Peyer's patch (tissue), 4 donors: ENCODE data around the gene TMC1. TPM values are rescaled to one million over a fixed set of nuclear protein-coding genes. Genes with fewer than 3 reads are reported as not detected.

ENCODE experiments used
- DNase-seq, 3 donors: peaks; one replicate each; pipeline ENCODE4 v3.0.0-alpha.2; 2017 to 2019
- H3K27ac ChIP-seq, 4 donors: fragments of 200-600 bp; sonication (generic); one replicate each; pipeline ENCODE4 v1.5.1; 2016 to 2019
- H3K27me3 ChIP-seq, 2 donors: fragments of 200-600 bp; sonication (generic); one replicate each; pipeline ENCODE4 v1.5.1; 2019
- H3K36me3 ChIP-seq, 3 donors: fragments of 200-600 bp; sonication (generic); one replicate each; pipeline ENCODE4 v1.5.1; 2016 to 2019
- H3K4me1 ChIP-seq, 4 donors: fragments of 200-600 bp; sonication (generic); one replicate each; pipeline ENCODE4 v1.5.1; 2016 to 2019
- H3K4me3 ChIP-seq, 4 donors: fragments of 200-600 bp; sonication (generic); 1 replicate in 3 of 4; 2 replicates in 1 of 4; pipeline ENCODE4 v1.5.1; 2016 to 2019; ENCODE audit warnings: mild to moderate bottlenecking in 1 of 4
- H3K9me3 ChIP-seq, 4 donors: fragments of 200-600 bp; sonication (generic); one replicate each; pipeline ENCODE4 v1.5.1; 2016 to 2019; ENCODE audit warnings: mild to moderate bottlenecking in 1 of 4
- CTCF ChIP-seq, 6 experiments: fragments of 450-650 bp in 4 of 6; fragments of 200-600 bp in 2 of 6; sonication (generic) in 1 of 6; IDR thresholded peaks; one replicate each; pipeline ENCODE4 v1.5.1; 2017 to 2019; ENCODE audit warnings: antibody characterized with exemption in 6 of 6, mild to moderate bottlenecking in 3 of 6, moderate library complexity in 1 of 6
- POLR2A ChIP-seq, 2 donors: fragments of 450-650 bp; IDR thresholded peaks; one replicate each; pipeline ENCODE4 v1.5.1; 2017; ENCODE audit warnings: antibody characterized with exemption in 2 of 2, mild to moderate bottlenecking in 2 of 2, moderate library complexity in 2 of 2
- total RNA-seq, 4 donors: library from RNA; depleted of rRNA; stranded (reverse); fragments of >200 nt; gene quantifications; one replicate each; pipeline ENCODE4 v1.1.0, GENCODE V29; 2016

TMC1 gene
- total RNA-seq, 4 donors from 2014 or later = not detected

GRCh38 chr9:72588336-72588735, 66.9 kb downstream of the TMC1 start:
- TF ChIP-seq CTCF (IDR thresholded peaks at IDR 0.05) (no peak), POLR2A (IDR thresholded peaks at IDR 0.05) (no peak)
- Histone ChIP-seq H3K27me3 (no peaks in the 10 kb centered on the region), H3K4me1 (peaks cover 0 to 36% (median 0%) of the 10 kb centered on the region in 4 donors), H3K27ac (no peak overlapping the region), H3K9me3 (no peaks in the 10 kb centered on the region), H3K36me3 (no peaks in the 10 kb centered on the region), H3K4me3 (no peak overlapping the region)
- DNase-seq = no peak

- Histone ChIP-seq H3K4me1 (peaks cover 0 to 36% (median 0%) of the 10 kb centered on the region in 4 donors), H3K27me3 (no peaks in the 10 kb centered on the region), H3K4me3 (no peak overlapping the region), H3K27ac (peak overlapping the region in 3 of 4 donors; percentile 30 to 79 (median 62)), H3K9me3 (no peaks in the 10 kb centered on the region), H3K36me3 (no peaks in the 10 kb centered on the region)
- no peak for DNase-seq
- no peak for TF ChIP-seq CTCF (IDR thresholded peaks at IDR 0.05)
- no peak for TF ChIP-seq POLR2A (IDR thresholded peaks at IDR 0.05)
Measured at GRCh38 chr9:72589667-72590521, 68.5 kb downstream of the TMC1 start.

- Histone ChIP-seq H3K9me3 (no peaks in the 10 kb centered on the region), H3K4me1 (peaks cover 0 to 34% (median 0%) of the 10 kb centered on the region in 4 donors), H3K36me3 (no peaks in the 10 kb centered on the region), H3K27ac (peak overlapping the region in 3 of 4 donors; percentile 30 to 79 (median 62)), H3K27me3 (no peaks in the 10 kb centered on the region), H3K4me3 (no peak overlapping the region)
- no peak for DNase-seq
- TF ChIP-seq CTCF (IDR thresholded peaks at IDR 0.05) (no peak), POLR2A (IDR thresholded peaks at IDR 0.05) (no peak)
Measured at GRCh38 chr9:72590824-72591223, 69.4 kb downstream of the TMC1 start.

- Histone ChIP-seq H3K36me3 (no peaks in the 10 kb centered on the region), H3K27me3 (no peaks in the 10 kb centered on the region), H3K4me3 (no peak overlapping the region), H3K27ac (no peak overlapping the region), H3K4me1 (peaks cover 0 to 26% (median 0%) of the 10 kb centered on the region in 4 donors), H3K9me3 (no peaks in the 10 kb centered on the region)
- DNase-seq = peak in 1 of 3 donors; percentile 49
- no peak for TF ChIP-seq POLR2A (IDR thresholded peaks at IDR 0.05)
- peak; percentile 54 to 96 (median 92) for TF ChIP-seq CTCF (IDR thresholded peaks at IDR 0.05)
Measured at GRCh38 chr9:72592502-72593403, 71.3 kb downstream of the TMC1 start.

- no peaks in the 10 kb centered on the region for H3K9me3 ChIP-seq
- peaks cover 0 to under 1% (median 0%) of the 10 kb centered on the region in 4 donors for H3K4me1 ChIP-seq
- no peak overlapping the region for H3K27ac ChIP-seq
- H3K4me3 ChIP-seq = no peak overlapping the region
- H3K36me3 ChIP-seq = no peaks in the 10 kb centered on the region
- no peaks in the 10 kb centered on the region for H3K27me3 ChIP-seq
- DNase-seq = no peak
- TF ChIP-seq CTCF (IDR thresholded peaks at IDR 0.05) (no peak), POLR2A (IDR thresholded peaks at IDR 0.05) (no peak)
Measured at GRCh38 chr9:72596451-72597180, 75.2 kb downstream of the TMC1 start.
